IPS DF 4.7 (cell line): ENCODE results near the gene CCDC47.

Experiments used
- DNase-seq: peaks from one replicate; pipeline ENCODE4 v3.0.0-alpha.2; 2013; ENCODE audit warnings: low spot score; ENCODE audit errors: extremely low read depth

The CCDC47 gene

GRCh38 chr17:63699638-63700527 lies 73.5 kb downstream of the CCDC47 start, which contains the start of gene LIMD2:
LIMD2 (minus strand) TSS chr17:63700125; CDS start chr17:63699298, 827 bp downstream.
- no peak for DNase-seq

GRCh38 chr17:63698886-63699637 lies 74.3 kb downstream of the CCDC47 start:
- DNase-seq: no peak

- DNase-seq: no peak
These were observed 75.0 kb downstream of the CCDC47 start for GRCh38 chr17:63698381-63698885.

GRCh38 chr17:63697341-63698286 lies 75.8 kb downstream of the CCDC47 start:
- DNase-seq: no peak

- DNase-seq: no peak
These were observed 76.9 kb downstream of the CCDC47 start for GRCh38 chr17:63696381-63696961.

DNA sequence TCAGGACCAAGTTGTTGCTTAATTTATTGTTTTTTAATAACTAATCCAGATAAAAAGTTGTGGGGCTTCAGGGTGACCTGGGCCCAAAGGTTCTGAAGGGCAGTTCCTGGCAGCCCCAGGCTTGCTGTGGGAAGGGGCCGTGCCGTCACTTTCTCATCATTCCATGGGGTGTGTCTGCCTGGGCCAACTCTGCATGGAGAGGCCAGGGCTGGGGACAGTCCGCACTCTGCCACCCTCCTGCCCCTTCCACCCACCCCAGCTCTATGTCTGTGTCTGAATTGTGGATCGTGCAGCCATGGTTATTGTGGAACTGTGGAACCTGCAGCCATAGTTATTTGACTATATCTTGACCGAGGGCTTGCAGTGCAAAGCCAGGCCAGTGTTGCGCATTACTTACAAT lies 77.5 kb downstream of the CCDC47 start:
- DNase-seq: no peak
